Caco-2 (cell line): Measurements from ENCODE around the gene F12. TPM values are rescaled to one million over a fixed set of nuclear protein-coding genes. Genes with fewer than 3 reads are reported as not detected.

Experiments used
- BruUV-seq: library from RNA; stranded (reverse); fragments of 400-500 nt; replicated peaks from 2 replicates; lab custom pipeline; 2021; lab: Mats Ljungman, UMichigan
- CTCF ChIA-PET: fragments of 300-600 bp; sonication (Branson Sonifier 250); formaldehyde crosslinking; loops from one replicate; lab custom pipeline; 2022; ENCODE audit warnings: antibody characterized with exemption; lab: Charles Lee
- POLR2A ChIA-PET: fragments of 300-600 bp; sonication (Branson Sonifier 250); formaldehyde crosslinking; loops from one replicate; lab custom pipeline; 2022; ENCODE audit warnings: antibody characterized with exemption; lab: Charles Lee
- DNase-seq, 2 experiments: peaks; one replicate each; pipeline versions ENCODE4 v3.0.0 to v3.0.0-alpha.2; 2020 to 2022
- H3K27me3 ChIP-seq: replicated peaks from 2 replicates; pipeline ENCODE4 v1.6.0; 2011; ENCODE audit warnings: low read length; ENCODE audit not compliant: control insufficient read depth, insufficient read depth
- H3K36me3 ChIP-seq: 2 replicates; pipeline ENCODE4 v1.5.1; 2011; ENCODE audit warnings: low read length; ENCODE audit not compliant: control insufficient read depth, insufficient read depth
- H3K4me1 ChIP-seq: fragments of 250-450 bp; sonication (Bioruptor Pico); 2 replicates; pipeline ENCODE4 v1.5.1; 2020; ENCODE audit warnings: mild to moderate bottlenecking
- H3K4me3 ChIP-seq: 2 replicates; pipeline ENCODE4 v1.5.1; 2011; ENCODE audit warnings: low read depth, mild to moderate bottlenecking, control low read depth, low read length
- H3K9me3 ChIP-seq: fragments of 250-450 bp; sonication (Bioruptor Pico); 2 replicates; pipeline ENCODE4 v1.5.1; 2020; ENCODE audit warnings: mild to moderate bottlenecking, moderate library complexity
- H3K27ac Mint-ChIP-seq: one replicate; pipeline ENCODE4 v1.8.0; 2022; ENCODE audit warnings: mixed read lengths; ENCODE audit not compliant: unreplicated experiment
- H3K27me3 Mint-ChIP-seq: one replicate; pipeline ENCODE4 v1.8.0; 2022; ENCODE audit warnings: mixed read lengths; ENCODE audit not compliant: insufficient read depth, unreplicated experiment
- H3K36me3 Mint-ChIP-seq: one replicate; pipeline ENCODE4 v1.8.0; 2022; ENCODE audit warnings: mild to moderate bottlenecking, mixed read lengths; ENCODE audit not compliant: insufficient read depth, unreplicated experiment
- H3K4me1 Mint-ChIP-seq: one replicate; pipeline ENCODE4 v1.8.0; 2022; ENCODE audit warnings: low read depth, mixed read lengths; ENCODE audit not compliant: unreplicated experiment
- H3K4me3 Mint-ChIP-seq: one replicate; pipeline ENCODE4 v1.8.0; 2022; ENCODE audit warnings: mild to moderate bottlenecking, moderate library complexity, mixed read lengths; ENCODE audit not compliant: unreplicated experiment
- H3K9me3 Mint-ChIP-seq: one replicate; pipeline ENCODE4 v1.8.0; 2022; ENCODE audit warnings: mixed read lengths; ENCODE audit not compliant: unreplicated experiment
- intact Hi-C: fragments of 100-400 bp; cut with micrococcal nuclease; formaldehyde crosslinking; loops from one replicate; pipeline ENCODE4 v1.10.0; 2022; ENCODE audit not compliant: unreplicated experiment
- total RNA-seq: library from RNA; stranded (reverse); gene quantifications from 2 replicates; pipeline ENCODE4 v1.2.3, GENCODE V29; 2022
- TF ChIP-seq, protein P1 (sequence below), 2 experiments: fragments of 200-600 bp in 1 of 2; IDR thresholded peaks; 1 replicate in 1 of 2; 2 replicates in 1 of 2; pipeline versions ENCODE4 v1.5.1 to v1.8.0; 2011 to 2022; ENCODE audit warnings: antibody characterized with exemption in 1 of 2, control low read depth in 1 of 2, inconsistent platforms in 1 of 2, low read depth in 1 of 2, low read length in 1 of 2, mild to moderate bottlenecking in 1 of 2, moderate library complexity in 1 of 2; ENCODE audit not compliant: insufficient read depth in 1 of 2, severe bottlenecking in 1 of 2, unreplicated experiment in 1 of 2

Gene F12
- total RNA-seq, 1 experiment from 2014 or later = 13.3 TPM

DNA sequence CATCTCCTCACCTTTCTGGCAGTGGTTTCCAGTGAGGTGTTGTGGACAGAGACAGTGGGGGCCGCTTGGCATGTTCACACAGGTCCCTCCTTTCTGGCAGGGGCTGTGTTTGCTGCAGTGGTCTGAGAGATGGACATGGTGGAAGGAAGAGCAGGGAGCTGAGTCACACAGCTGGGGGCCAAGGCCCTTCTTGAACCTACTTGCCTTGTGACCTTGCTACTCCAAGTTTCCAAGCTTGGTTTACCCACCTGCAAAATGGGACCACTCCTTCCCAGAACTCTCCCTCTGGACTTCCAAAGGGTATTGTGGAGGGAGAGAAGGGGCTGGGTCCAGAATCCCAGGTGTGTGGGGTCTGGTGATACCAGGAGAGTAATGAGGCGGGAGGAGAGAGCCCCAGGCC lies 4.1 kb downstream of the F12 start:
- H3K27me3 ChIP-seq = no peaks in the 10 kb centered on the region
- H3K4me1 ChIP-seq = peaks cover 6% of the 10 kb centered on the region
- intact Hi-C loops = loop anchor here (2.0 kb wide), 1 partner anchor 41 kb away; the partner anchor contains the start of gene PRR7
- H3K4me3 Mint-ChIP-seq = peak overlapping the region; percentile 93
- CTCF ChIA-PET = interaction anchor here (0.9 to 5.1 kb wide), 9 partner anchors 9 to 96 kb away, joined by 3 to 148 read pairs (median 47); partner anchors contain the start of genes GRK6 and PRR7
- no peak overlapping the region for H3K4me3 ChIP-seq
- peaks cover 10% of the 10 kb centered on the region for H3K36me3 Mint-ChIP-seq
- H3K27me3 Mint-ChIP-seq = no peaks in the 10 kb centered on the region
- no peaks in the 10 kb centered on the region for H3K9me3 Mint-ChIP-seq
- TF ChIP-seq, protein P1, sequence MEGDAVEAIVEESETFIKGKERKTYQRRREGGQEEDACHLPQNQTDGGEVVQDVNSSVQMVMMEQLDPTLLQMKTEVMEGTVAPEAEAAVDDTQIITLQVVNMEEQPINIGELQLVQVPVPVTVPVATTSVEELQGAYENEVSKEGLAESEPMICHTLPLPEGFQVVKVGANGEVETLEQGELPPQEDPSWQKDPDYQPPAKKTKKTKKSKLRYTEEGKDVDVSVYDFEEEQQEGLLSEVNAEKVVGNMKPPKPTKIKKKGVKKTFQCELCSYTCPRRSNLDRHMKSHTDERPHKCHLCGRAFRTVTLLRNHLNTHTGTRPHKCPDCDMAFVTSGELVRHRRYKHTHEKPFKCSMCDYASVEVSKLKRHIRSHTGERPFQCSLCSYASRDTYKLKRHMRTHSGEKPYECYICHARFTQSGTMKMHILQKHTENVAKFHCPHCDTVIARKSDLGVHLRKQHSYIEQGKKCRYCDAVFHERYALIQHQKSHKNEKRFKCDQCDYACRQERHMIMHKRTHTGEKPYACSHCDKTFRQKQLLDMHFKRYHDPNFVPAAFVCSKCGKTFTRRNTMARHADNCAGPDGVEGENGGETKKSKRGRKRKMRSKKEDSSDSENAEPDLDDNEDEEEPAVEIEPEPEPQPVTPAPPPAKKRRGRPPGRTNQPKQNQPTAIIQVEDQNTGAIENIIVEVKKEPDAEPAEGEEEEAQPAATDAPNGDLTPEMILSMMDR (IDR thresholded peaks at IDR 0.05; ENCODE audit: insufficient read depth in 1 of 2, low read depth in 1 of 2, low read length in 1 of 2, severe bottlenecking in 1 of 2, unreplicated experiment in 1 of 2) = no peak
- H3K27ac Mint-ChIP-seq = no peak overlapping the region
- H3K4me1 Mint-ChIP-seq = peaks cover 6% of the 10 kb centered on the region
- DNase-seq = no peak
- POLR2A ChIA-PET = no interaction called here
- no peaks in the 10 kb centered on the region for H3K9me3 ChIP-seq
- BruUV-seq = no TSS peak
- no peaks in the 10 kb centered on the region for H3K36me3 ChIP-seq

DNA sequence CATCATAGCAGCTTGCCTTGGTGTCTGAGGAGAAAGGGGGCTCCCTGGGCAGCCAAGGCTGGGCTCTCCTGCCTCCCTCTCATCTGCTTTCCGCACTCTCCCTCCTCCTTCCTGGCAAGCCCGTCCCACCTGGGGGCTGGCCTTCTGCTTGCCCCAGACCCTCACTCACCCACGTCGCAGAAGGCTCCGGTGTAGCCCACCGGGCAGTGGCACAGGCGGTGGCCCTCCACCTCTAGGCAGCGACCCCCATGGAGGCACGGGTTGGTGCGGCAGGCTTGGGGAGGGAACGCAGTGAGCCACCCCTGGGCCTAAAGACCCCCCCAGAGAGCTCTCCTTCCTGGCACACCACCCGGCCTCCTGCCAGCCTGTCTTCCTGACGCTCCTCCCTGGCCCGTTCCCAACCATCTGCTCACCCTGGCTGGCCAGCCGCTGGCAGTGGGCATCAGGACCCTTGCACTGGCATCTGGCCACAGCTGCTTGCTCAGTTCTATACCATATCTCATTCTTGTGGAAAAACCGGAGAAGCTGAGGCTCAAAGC lies 4.7 kb downstream of the F12 start:
- CTCF ChIA-PET = interaction anchor here (0.5 to 5.1 kb wide), 24 partner anchors 10 to 203 kb away, joined by 3 to 148 read pairs (median 9); partner anchors contain the start of genes DBN1, GRK6, PDLIM7 and PRR7
- Histone ChIP-seq H3K36me3 (no peaks in the 10 kb centered on the region), H3K27me3 (no peaks in the 10 kb centered on the region), H3K9me3 (no peaks in the 10 kb centered on the region), H3K4me1 (peaks cover 6% of the 10 kb centered on the region), H3K4me3 (peak overlapping the region; percentile 88)
- intact Hi-C loops = loop anchor here (1.0 to 2.0 kb wide), 5 partner anchors 22 to 97 kb away; partner anchors contain the start of genes GRK6 and PRR7
- DNase-seq = no peak
- POLR2A ChIA-PET = interaction anchor here (0.5 to 3.6 kb wide), 7 partner anchors 15 to 144 kb away, joined by 3 to 32 read pairs (median 4); partner anchors contain the start of gene GRK6
- H3K4me3 Mint-ChIP-seq = peak overlapping the region; percentile 93
- BruUV-seq = no TSS peak
- peaks cover 6% of the 10 kb centered on the region for H3K4me1 Mint-ChIP-seq
- peaks cover 9% of the 10 kb centered on the region for H3K36me3 Mint-ChIP-seq
- H3K27me3 Mint-ChIP-seq = no peaks in the 10 kb centered on the region
- peak overlapping the region; percentile 59 for H3K27ac Mint-ChIP-seq
- H3K9me3 Mint-ChIP-seq = no peaks in the 10 kb centered on the region
- TF ChIP-seq, protein P1 (IDR thresholded peaks at IDR 0.05; ENCODE audit: insufficient read depth in 1 of 2, low read depth in 1 of 2, low read length in 1 of 2, severe bottlenecking in 1 of 2, unreplicated experiment in 1 of 2) = no peak

DNA sequence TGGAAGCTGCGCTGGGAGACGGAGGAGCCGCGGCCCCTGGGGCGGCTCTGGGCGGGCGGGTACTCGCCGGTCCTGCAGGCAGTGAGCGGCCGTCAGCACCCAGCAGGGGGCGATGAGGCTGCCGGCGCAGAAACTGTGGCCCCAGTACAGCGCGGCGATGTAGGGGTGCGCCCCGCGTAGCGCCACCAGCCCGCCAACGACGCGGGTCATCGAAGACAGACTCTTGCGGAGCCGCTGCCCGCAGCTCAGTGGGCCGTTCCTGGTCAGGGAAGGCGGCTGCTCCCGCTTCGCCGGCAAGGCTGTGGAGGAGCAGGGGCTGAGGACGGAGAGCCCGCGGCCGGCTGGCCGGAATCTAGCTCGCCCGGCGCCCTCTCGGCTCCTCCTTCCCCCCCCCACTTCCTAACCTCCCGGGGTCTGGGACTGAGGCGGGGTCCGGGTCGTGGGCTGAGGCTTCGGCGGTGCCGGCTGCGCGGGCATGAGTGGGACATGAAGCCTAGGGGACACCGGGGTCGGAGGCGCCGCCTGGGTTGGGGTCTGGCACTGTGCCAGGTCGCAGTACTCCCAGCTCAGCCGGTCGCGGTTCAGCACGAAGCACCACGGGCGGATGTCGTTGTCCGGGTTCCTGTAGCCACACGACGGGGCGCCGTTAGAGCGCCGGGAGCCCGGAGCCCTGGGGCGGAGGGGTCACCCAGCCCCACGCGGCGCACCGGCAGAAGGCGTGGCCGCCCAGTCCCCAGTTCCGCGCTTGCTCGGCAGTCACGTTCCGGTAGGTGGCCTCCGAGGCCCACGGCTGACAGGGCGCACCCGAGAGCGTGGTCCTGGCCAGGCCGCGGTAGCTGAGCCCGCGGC lies 5.3 kb downstream of the F12 start:
- TF ChIP-seq, protein P1 (IDR thresholded peaks at IDR 0.05; ENCODE audit: insufficient read depth in 1 of 2, low read depth in 1 of 2, low read length in 1 of 2, severe bottlenecking in 1 of 2, unreplicated experiment in 1 of 2) = peak; percentile 65 to 86
- no peaks in the 10 kb centered on the region for H3K9me3 Mint-ChIP-seq
- peaks cover 6% of the 10 kb centered on the region for H3K36me3 Mint-ChIP-seq
- peak overlapping the region; percentile 88 for H3K4me3 ChIP-seq
- H3K4me1 Mint-ChIP-seq = peaks cover 6% of the 10 kb centered on the region
- no peaks in the 10 kb centered on the region for H3K36me3 ChIP-seq
- DNase-seq = peak; percentile 87 to 89
- no peaks in the 10 kb centered on the region for H3K27me3 Mint-ChIP-seq
- peaks cover 6% of the 10 kb centered on the region for H3K4me1 ChIP-seq
- ChIA-PET POLR2A (interaction anchor here (0.5 to 3.6 kb wide), 9 partner anchors 14 to 145 kb away, joined by 3 to 32 read pairs (median 4); partner anchors contain the start of gene GRK6), CTCF (interaction anchor here (0.5 to 5.1 kb wide), 29 partner anchors 10 to 317 kb away, joined by 3 to 148 read pairs (median 8); partner anchors contain the start of genes DBN1, FGFR4, GRK6 and PDLIM7)
- H3K4me3 Mint-ChIP-seq = peak overlapping the region; percentile 93
- no peaks in the 10 kb centered on the region for H3K9me3 ChIP-seq
- H3K27me3 ChIP-seq = no peaks in the 10 kb centered on the region
- BruUV-seq = no TSS peak
- H3K27ac Mint-ChIP-seq = peak overlapping the region; percentile 59
- intact Hi-C loops = loop anchor here (1.0 to 2.0 kb wide), 6 partner anchors 22 to 97 kb away; partner anchors contain the start of genes GRK6, PDLIM7 and PRR7
